GM12878 (cell line): ENCODE results near the gene CTSW. TPM values are rescaled to one million over a fixed set of nuclear protein-coding genes. Genes with fewer than 3 reads are reported as not detected.

ENCODE experiments used
- ASH2L ChIP-seq: fragments of 300-600, 200-600 bp; sonication (generic); IDR thresholded peaks from 2 replicates; pipeline ENCODE4 v1.6.1; 2017; ENCODE audit warnings: low read depth, mild to moderate bottlenecking, borderline replicate concordance
- CHD2 ChIP-seq: IDR thresholded peaks from 2 replicates; pipeline ENCODE4 v1.6.1; 2011; ENCODE audit warnings: low read depth, low read length, improper control_type of control experiment, borderline replicate concordance
- EED ChIP-seq: sonication (generic); IDR thresholded peaks from 2 replicates; pipeline ENCODE4 v1.6.1; 2016; ENCODE audit warnings: antibody characterized with exemption, low read depth
- FOXK2 ChIP-seq: fragments of 450-650 bp; IDR thresholded peaks from 2 replicates; pipeline ENCODE4 v1.6.1; 2017; ENCODE audit warnings: mild to moderate bottlenecking, moderate library complexity
- GATAD2B ChIP-seq: fragments of 450-650 bp; conservative IDR thresholded peaks from 2 replicates; pipeline ENCODE4 v1.6.1; 2017; ENCODE audit warnings: low read depth, mild to moderate bottlenecking, moderate library complexity
- IRF5 ChIP-seq: fragments of 450-650 bp; IDR thresholded peaks from 2 replicates; pipeline ENCODE4 v1.6.1; 2017; ENCODE audit warnings: borderline replicate concordance
- LARP7 ChIP-seq: fragments of 450-650 bp; IDR thresholded peaks from 2 replicates; pipeline ENCODE4 v1.6.1; 2017; ENCODE audit warnings: mild to moderate bottlenecking
- MLLT1 ChIP-seq: fragments of 450-650 bp; IDR thresholded peaks from 2 replicates; pipeline ENCODE4 v1.6.1; 2016; ENCODE audit warnings: mild to moderate bottlenecking
- MTA2 ChIP-seq: fragments of 450-650 bp; IDR thresholded peaks from 2 replicates; pipeline ENCODE4 v1.6.1; 2016; ENCODE audit warnings: low read depth, mild to moderate bottlenecking, moderate library complexity
- PKNOX1 ChIP-seq: fragments of 450-650 bp; IDR thresholded peaks from 2 replicates; pipeline ENCODE4 v1.6.1; 2016; ENCODE audit warnings: mild to moderate bottlenecking
- RAD21 ChIP-seq: IDR thresholded peaks from 2 replicates; pipeline ENCODE4 v1.6.1; 2011; ENCODE audit warnings: mild to moderate bottlenecking, low read depth, low read length, moderate library complexity; ENCODE audit not compliant: insufficient read depth
- REST ChIP-seq: IDR thresholded peaks from 2 replicates; pipeline ENCODE4 v1.6.1; 2012; ENCODE audit warnings: mild to moderate bottlenecking, low read depth, low read length
- SIN3A ChIP-seq: IDR thresholded peaks from 2 replicates; pipeline ENCODE4 v1.6.1; 2012; ENCODE audit warnings: low read depth, low read length, improper control_type of control experiment
- SMC3 ChIP-seq: IDR thresholded peaks from 2 replicates; pipeline ENCODE4 v1.6.1; 2011; ENCODE audit warnings: low read length, improper control_type of control experiment, borderline replicate concordance
- SREBF1 ChIP-seq: IDR thresholded peaks from 2 replicates; pipeline ENCODE4 v1.6.1; 2012; ENCODE audit warnings: mild to moderate bottlenecking, low read length
- SREBF2 ChIP-seq: IDR thresholded peaks from 2 replicates; pipeline ENCODE4 v1.6.1; 2012; ENCODE audit warnings: mild to moderate bottlenecking, low read length
- ZBED1 ChIP-seq: IDR thresholded peaks from 2 replicates; pipeline ENCODE4 v1.6.1; 2016; ENCODE audit warnings: borderline replicate concordance
- ZBTB4 ChIP-seq: fragments of 450-650 bp; formaldehyde crosslinking; IDR thresholded peaks from 2 replicates; pipeline ENCODE4 v1.4.0; 2022; ENCODE audit warnings: mild to moderate bottlenecking, moderate library complexity
- ZNF24 ChIP-seq: fragments of 450-650 bp; IDR thresholded peaks from 2 replicates; pipeline ENCODE4 v1.6.1; 2017; ENCODE audit warnings: antibody characterized with exemption, mild to moderate bottlenecking
- ZNF622 ChIP-seq: fragments of 450-650 bp; IDR thresholded peaks from 2 replicates; pipeline ENCODE4 v1.6.1; 2017; ENCODE audit warnings: mild to moderate bottlenecking, inconsistent platforms
- polyA plus RNA-seq, 11 experiments: library from polyadenylated mRNA; depleted of rRNA in 4 of 11; unstranded in 6 of 11; stranded (reverse) in 5 of 11; fragments of >200 nt; fragmentation: Nextera tagmentation in 4 of 11; fragmentation: Illumina TruSeq in 1 of 11; extraction: Ambion mirVana in 4 of 11; extraction: Trizol in 1 of 11; gene quantifications; 1 replicate in 1 of 11; 2 replicates in 10 of 11; pipeline versions ENCODE4 v1.2.1 to v1.2.3, GENCODE V29; 2011 to 2016; ENCODE audit warnings: inconsistent platforms in 2 of 11, missing spikeins in 2 of 11, low read depth in 1 of 11
- total RNA-seq, 4 experiments: library from RNA; depleted of rRNA in 3 of 4; stranded (reverse); fragments of >200 nt in 3 of 4; fragmentation: Illumina TruSeq in 1 of 4; extraction: Trizol in 1 of 4; gene quantifications; 2 replicates each; pipeline versions ENCODE4 v1.2.1 to v1.2.3, GENCODE V29; 2013 to 2021

CTSW gene
- total and polyA plus RNA-seq, 10 of the 15 experiments (the other 5 are each of a cell fraction or from before 2014, with no cell fraction given): 0.53 to 12.0 (median 1.7) TPM

- no peak for TF ChIP-seq IRF5
- TF ChIP-seq LARP7: 0 out of 2 replicates have a peak, but pooled peaks have one; percentile 54
- TF ChIP-seq SIN3A: no peak
- TF ChIP-seq SMC3: 0 out of 2 replicates have a peak, but pooled peaks have one; percentile 14
- peak; percentile 66 for TF ChIP-seq EED
- peak; percentile 19; the same call in 1 of the 2 replicates for TF ChIP-seq RAD21
- no peak for TF ChIP-seq ZBED1
- no peak for TF ChIP-seq GATAD2B
- TF ChIP-seq SREBF2: no peak
- no peak for TF ChIP-seq MLLT1
- TF ChIP-seq MTA2: 0 out of 2 replicates have a peak, but pooled peaks have one; percentile 27
- no peak for TF ChIP-seq PKNOX1
- no peak for TF ChIP-seq FOXK2
- no peak for TF ChIP-seq ZBTB4 (CRISPR knock-in tag)
- no peak for TF ChIP-seq ZNF622
- no peak for TF ChIP-seq SREBF1
- peak; percentile 59 for TF ChIP-seq ZNF24
- TF ChIP-seq ASH2L: no peak
- TF ChIP-seq REST: no peak
- no peak for TF ChIP-seq CHD2
Observed at GRCh38 chr11:65891219-65892136, 11.8 kb downstream of the CTSW start (continued).
